ENCODE results near the gene STK10. TPM values are rescaled to one million over a fixed set of nuclear protein-coding genes. Genes with fewer than 3 reads are reported as not detected.

The STK10 gene
- total RNA-seq, 1 donor from 2014 or later: 8.8 TPM

DNA sequence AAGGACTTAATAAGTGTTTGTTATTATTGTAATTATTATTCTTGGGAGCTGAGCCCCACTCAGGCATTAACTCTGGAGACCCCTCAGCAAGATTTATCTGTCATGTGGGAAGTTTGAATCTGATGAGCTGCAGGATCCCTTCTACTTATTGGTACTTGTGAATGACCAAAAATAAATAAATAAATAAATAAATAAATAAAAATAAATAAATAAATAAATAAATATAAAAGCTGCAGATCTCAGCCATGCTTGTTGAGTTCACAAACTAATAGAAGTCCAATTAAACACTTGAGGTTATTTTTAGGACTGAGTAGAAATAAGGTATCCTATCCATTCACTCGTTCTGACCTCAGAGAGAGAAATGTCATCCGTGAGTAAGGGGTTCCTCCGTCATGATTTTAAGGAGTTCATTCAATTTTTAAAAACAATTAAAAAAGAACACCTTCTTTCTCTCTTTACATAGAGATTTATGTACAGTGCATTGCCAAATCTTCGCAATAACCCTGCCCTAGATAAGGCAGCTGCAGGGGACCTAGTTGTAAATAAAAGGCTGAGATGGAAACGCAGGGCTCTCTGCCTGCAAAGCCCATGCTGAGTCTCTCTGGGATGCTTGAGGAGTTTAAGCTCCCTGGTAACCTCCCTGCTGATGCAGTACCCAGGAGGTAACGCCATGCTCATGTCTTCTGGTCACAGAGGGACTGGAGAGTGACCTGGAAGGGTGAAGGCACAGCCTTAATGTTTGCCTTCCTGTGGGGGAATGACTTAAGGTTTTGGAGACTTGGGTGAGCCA, 7.2 kb upstream of the STK10 start:
- DNase-seq (no peak), ATAC-seq (ENCODE audit: poor library complexity) (no peak)
- intact Hi-C loops (cut with DNase I): no loop called here

- ATAC-seq (ENCODE audit: poor library complexity) (no peak), DNase-seq (no peak)
- intact Hi-C loops (cut with DNase I): no loop called here
These were observed 5.8 kb upstream of the STK10 start, which contains the start of gene EFCAB9 for GRCh38 chr5:172193872-172194271. Gene EFCAB9 (plus strand): TSS chr5:172194172. CDS start chr5:172194173, 1 bp downstream.

DNA sequence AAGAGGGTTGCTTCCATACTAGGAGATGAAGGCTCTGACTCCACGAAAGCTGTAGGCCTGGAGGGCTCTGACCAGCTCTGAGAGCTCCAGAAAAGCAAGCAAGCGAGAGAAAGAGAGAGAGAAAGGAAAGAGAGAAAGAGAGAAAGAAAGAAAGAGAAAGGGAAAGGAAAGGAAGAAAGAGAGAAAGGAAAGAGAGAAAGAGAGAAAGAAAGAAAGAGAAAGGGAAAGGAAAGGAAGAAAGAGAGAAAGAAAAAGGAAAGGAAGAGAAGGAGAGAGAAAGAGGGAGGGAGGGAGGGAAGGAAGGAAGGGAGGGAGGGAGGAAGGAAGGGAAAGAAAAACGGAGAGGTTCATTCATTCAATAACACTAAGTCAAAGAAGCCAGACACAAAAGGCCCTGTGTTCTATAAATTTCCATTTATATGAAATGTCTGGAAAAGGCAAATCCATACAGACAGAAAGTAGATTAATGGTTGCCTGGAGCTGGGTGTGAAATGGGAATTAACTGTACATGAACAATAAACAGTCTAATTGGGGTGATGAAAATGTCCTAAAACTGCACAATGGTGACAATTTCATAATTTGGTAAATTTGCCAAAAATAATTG, 1.8 kb upstream of the STK10 start:
- ATAC-seq (ENCODE audit: poor library complexity): no peak

DNA sequence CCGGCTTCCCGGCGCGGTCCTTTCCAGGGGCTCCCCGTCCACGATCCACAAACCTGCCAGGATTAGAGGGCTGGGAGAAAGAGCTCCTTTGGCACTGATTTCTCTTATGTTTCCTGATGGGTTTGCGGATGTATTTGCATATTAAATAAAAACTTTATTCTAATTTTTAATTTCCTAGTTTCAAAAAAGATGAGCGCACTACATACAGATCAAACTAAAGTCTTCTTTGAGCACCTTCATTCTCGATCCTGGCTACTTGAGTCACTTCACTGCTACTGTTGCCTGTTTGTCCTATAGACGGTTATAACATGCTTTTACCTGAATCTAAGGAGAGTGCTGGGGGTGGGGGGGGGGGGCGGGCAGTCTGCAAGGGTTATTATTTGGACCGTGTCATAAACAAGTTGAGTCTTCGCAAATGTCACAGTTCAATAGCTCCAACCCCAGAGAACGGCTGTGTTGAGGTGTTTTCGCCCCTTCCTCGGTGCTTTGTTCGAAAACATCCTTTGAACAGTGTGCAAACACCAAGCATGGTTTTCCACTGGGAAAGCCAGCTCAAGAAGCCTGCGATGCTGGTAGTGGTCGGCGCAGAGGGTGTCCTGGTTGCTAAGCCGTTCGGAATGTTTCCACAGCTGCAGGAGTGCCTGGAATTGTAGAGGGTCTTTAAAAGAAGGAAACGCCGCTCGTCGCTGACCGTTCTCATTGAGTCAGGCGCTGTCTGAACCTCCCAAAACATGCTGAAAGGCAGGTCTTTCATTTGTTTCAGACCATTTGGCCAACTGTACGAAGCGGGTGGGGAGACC, 1.1 kb upstream of the STK10 start:
- ATAC-seq (ENCODE audit: poor library complexity) (no peak), DNase-seq (no peak)
- intact Hi-C loops (cut with DNase I): loop anchor here (2.0 to 10.0 kb wide), 2 partner anchors 82 to 274 kb away; no protein-coding TSS in a partner anchor

More for the DNA sequence above, 1.8 kb upstream of the STK10 start:
- intact Hi-C loops (cut with DNase I): loop anchor here (2.0 to 10.0 kb wide), 2 partner anchors 83 to 275 kb away; no protein-coding TSS in a partner anchor
- DNase-seq: no peak

DNA sequence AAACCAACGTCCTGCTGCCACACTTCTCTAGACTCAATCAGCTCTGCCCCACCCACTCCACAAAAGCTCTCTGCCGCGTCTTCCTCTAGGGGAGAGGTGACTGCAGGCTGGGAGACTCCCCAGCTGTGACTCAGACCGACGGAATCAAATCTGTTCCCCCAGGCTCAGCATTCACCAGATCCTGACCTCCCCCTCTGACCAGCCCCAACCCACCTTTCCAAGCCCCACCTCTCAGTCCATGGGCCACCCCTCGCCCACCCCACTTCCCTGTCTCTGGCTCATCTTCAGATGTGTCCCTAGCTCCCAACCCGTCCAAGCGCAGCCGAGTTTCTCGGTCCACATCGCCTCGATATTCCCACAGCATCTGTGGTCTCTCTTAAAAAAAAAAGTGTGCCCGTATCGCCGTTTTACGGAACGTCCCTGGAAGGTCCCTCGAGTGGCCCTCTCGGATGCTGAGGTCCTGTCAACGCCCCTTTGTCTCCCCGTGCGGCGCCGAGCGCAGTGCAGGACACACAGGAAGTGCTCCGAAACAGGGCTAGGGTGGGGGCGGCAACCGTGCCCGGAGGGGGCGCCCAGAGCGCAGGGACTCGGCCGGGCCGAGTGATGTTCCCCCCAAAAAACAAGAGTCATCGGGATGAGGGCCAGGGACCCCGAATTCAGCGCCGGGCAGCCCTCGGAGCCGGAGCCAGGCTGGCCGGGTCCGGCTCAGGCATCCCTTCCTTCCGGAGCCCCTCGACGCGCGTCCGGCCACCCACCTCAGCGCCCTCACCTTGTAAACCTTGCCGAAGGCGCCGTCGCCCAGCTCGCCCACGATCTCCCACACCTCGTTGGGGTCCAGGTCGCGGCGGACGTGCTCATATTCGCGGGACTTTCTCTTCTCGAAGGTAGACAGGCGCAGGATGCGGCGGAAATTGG, 649 bp downstream of the STK10 start:
- peak; percentile 23 for ATAC-seq (ENCODE audit: poor library complexity)
- DNase-seq: peak; percentile 80
- intact Hi-C loops (cut with DNase I): loop anchor here (2.0 to 10.0 kb wide), 2 partner anchors 81 to 273 kb away; no protein-coding TSS in a partner anchor

DNA sequence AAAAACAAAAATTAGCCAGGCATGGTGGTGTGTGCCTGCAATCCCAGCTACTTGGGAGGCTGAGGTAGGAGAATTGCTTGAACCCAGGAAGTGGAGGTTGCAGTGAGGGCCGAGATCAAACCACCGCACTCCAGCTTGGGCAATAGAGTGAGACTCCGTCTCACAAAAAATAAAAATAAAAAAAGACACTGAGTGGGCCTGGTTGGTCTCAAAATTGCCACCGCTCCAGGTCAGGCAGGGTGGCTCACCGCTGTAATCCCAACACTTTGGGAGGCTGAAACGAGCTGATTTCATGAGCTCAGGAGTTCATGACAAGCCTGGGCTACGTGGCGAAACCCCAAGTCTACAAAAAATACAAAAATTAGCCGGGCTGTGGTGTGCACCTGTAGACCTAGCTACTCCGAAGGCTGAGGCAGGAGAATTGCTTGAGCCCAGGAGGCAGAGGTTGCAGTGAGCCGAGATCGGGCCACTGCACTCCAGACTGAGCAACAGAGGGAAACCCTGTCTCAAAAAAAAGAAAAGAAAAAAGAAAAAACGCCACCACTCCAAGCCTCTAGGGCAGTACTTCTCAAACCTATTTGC, 1.8 kb downstream of the STK10 start:
- DNase-seq: no peak
- intact Hi-C loops (cut with DNase I): loop anchor here (10.0 kb wide), 1 partner anchor 271 kb away; no protein-coding TSS in a partner anchor
- ATAC-seq (ENCODE audit: poor library complexity): no peak

DNA sequence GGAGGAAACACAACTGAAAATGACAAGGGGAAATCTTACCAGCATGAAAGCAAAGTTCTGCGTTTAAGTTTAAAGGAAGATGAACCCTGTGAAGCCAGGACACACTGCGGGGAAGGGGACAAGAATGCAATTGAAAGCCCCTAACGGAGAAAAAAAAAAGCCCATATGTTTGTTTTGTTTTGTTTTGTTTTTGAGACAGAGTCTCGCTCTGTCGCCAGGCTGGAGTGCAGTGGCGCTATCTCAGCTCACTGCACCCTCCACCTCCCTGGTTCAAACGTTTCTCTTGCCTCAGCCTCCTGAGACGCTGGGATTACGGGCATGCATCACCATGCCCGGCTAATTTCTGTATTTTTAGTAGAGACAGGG, 2.9 kb downstream of the STK10 start:
- intact Hi-C loops (cut with DNase I): loop anchor here (10.0 kb wide), 1 partner anchor 270 kb away; no protein-coding TSS in a partner anchor
- no peak for ATAC-seq (ENCODE audit: poor library complexity)
- no peak for DNase-seq

GRCh38 chr5:172183881-172184280, 4.1 kb downstream of the STK10 start:
- ATAC-seq (ENCODE audit: poor library complexity) (no peak), DNase-seq (no peak)
- intact Hi-C loops (cut with DNase I): loop anchor here (10.0 kb wide), 1 partner anchor 269 kb away; no protein-coding TSS in a partner anchor

DNA sequence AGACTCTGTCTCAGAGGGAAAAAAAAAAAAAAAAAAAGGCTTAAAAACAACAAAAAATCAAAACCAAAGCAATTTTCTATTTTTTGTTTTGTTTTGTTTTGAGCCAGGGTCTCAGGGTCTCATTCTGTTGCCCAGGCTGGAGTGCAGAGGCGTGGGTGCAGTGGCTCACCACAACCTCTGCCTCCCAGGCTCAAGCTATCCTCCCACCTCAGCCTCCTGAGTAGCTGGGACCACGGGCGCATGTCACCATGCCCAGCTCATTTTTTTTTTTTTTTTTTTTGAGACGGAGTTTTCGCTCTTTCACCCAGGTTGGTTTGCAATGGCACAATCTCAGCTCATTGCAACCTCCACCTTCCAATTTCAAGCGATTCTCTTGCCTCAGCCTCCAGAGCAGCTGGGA, 5.7 kb downstream of the STK10 start:
- intact Hi-C loops (cut with DNase I): loop anchor here (10.0 kb wide), 1 partner anchor 267 kb away; no protein-coding TSS in a partner anchor
- ATAC-seq (ENCODE audit: poor library complexity): no peak
- no peak for DNase-seq

DNA sequence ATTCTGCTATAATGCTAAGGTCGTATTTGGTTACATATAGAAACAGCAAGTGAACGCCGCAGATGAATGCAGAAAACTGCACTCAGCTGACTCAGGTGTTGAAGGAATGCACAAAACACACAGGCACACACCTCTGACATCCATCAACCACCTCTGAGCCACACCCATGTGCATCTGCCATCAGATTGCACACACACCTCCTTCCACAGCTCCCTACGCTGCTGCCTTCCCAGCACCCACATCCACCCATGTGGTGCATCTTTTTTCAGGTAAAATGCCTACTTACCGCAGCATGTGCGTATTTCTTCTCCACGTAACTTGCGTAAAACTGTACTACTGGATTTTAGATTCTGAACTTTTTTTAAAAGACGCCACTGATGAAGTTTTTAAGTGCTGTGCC, 7.1 kb downstream of the STK10 start:
- ATAC-seq (ENCODE audit: poor library complexity) (no peak), DNase-seq (no peak)
- intact Hi-C loops (cut with DNase I): loop anchor here (10.0 kb wide), 1 partner anchor 266 kb away; no protein-coding TSS in a partner anchor

DNA sequence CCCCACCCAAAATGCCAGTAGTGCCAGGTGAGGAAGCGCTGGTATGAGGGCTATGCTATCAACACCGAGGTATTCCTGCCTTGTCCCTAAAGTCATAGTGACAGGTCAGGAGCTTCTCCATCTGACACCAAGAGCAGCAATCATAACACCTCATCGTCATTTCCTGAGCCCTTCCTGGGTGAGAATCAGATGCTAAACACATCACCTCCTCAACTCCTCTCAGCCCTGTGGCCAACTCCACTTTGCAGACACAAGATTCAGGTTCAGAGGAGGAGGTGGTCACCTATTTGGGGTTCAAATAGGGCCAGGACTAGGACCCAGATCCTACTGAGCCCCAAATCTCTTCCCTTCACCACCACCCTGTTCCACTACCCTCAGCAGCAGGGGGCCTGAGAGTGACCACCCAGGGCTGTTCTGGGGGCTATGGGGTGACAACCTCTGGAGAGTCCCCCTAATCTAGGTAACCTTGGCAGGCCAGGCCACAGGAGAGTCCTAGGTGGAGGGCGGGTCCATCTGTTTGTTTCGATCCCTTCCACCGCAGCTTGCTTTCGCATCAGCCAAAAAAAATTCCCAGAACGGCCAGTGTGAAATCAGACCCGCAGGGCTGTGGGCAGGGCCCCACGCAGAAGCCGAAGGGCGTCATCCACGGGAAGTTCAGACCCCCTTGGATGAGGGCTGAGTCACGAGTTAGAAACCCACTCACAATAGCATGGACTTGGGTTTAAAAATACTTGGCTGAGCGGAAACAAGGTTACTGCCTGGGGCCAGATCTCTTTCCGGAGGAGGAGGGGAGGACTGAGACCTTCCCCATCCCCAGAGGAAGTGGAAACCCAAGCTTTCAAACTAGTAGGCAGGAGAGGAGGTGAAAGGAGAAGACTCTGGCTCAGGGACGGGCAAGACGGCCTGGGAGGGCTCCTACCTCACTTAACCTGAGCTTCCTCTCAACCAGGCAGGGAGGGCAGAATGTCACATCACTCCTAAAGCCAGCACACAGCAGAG, 8.7 kb downstream of the STK10 start:
- intact Hi-C loops (cut with DNase I): no loop called here
- ATAC-seq (ENCODE audit: poor library complexity): peak; percentile 35
- no peak for DNase-seq

DNA sequence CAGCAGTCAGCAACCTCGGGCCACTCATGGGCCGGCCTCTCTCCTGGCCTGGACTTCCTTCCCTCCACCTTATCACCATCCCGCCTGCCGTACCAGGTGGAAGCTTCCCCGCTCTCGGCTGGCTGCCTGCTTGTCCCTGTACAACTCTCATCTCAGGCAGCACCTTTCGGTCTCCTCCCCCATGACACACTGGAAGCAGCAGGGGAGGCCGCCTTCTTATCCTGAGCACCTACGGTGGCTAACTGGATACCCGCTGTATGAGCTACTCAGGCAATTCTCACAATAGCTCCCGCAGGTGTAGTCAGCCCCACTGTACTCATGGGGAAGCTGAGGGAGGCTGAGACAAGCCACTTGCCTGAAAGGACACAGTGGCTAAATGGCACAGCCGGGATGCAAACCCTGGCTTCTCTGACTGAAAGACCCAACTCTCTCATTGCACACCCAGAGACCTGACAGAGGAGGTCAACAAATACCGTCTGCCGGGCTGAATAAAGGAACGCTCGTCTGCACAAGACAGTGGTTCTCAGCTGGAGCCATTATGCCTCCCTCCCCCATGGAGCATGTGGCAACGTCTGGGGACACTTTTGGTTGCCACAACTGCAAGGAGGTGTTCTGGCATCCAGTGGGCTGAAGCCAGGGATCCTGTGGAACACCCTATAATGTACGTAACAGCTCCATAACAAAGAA, 9.6 kb downstream of the STK10 start:
- DNase-seq (no peak), ATAC-seq (ENCODE audit: poor library complexity) (no peak)
- intact Hi-C loops (cut with DNase I): no loop called here

DNA sequence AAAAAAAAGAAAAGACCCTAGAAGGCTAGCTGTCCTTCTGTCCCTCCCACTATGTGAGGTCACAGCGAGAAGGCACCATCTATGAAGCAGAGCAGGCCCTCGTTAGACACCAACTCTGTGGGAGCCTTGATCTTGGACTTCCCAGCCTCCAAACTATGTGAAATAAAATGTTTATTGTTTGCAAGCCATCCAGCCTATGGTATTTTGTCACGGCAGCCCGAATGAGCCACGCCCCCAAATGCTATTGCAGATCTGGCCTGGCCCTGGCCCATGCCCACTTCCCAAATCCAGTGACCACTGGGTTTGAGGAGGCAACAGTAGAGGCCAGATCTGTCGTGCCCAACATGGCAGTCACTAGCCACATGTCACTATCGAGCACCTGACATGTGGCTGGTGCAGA, 10.8 kb downstream of the STK10 start:
- intact Hi-C loops (cut with DNase I): no loop called here
- DNase-seq (peak; percentile 52), ATAC-seq (ENCODE audit: poor library complexity) (no peak)

GRCh38 chr5:172175263-172175719, 12.7 kb downstream of the STK10 start:
- intact Hi-C loops (cut with DNase I): no loop called here
- ATAC-seq (ENCODE audit: poor library complexity): peak; percentile 40
- peak; percentile 83 for DNase-seq

DNA sequence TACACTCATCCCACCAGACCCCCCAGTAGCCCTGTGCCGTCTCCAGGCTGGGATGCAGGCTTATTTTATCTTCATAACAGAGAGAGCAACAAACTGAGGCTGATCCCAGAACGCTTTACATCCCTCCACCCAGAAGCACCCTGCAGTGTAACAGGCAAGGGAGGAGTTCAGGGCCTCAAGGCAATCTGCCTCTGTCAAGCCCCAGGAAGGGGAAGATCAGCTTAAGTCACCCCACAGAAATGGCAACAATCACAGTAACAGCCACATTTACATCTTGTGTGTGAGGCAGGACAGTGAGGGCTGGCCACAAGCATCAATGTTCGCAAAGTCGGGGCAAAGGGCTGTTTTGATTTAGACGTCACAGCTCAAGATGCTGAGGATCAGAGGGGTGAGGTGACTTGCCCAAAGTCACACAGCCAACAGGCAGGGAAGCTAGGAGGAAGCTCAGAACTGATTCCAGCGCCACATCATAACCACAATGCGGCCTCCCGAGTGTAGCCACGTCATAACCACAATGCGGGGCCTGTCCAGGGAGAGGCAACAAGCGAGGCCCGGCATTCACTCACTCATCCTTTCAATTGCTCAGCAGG, 14.4 kb downstream of the STK10 start:
- no peak for ATAC-seq (ENCODE audit: poor library complexity)
- intact Hi-C loops (cut with DNase I): no loop called here

More for the DNA sequence above, 14.4 kb downstream of the STK10 start:
- peak; percentile 51 for DNase-seq
